ENCODE results near the gene ADCY6.

- TF ChIP-seq CTCF (IDR thresholded peaks at IDR 0.05) (no peak), POLR2AphosphoS5 (IDR thresholded peaks at IDR 0.05; ENCODE audit: insufficient read depth in 1 of 2, low read depth in 1 of 2) (no peak), POLR2A (IDR thresholded peaks at IDR 0.05) (no peak)
Measured at GRCh38 chr12:48800971-48801370, 12.1 kb upstream of the ADCY6 start.

All from vagina (tissue), 2 donors.